ENCODE results near the gene ZSCAN21.

Gene ZSCAN21

DNA sequence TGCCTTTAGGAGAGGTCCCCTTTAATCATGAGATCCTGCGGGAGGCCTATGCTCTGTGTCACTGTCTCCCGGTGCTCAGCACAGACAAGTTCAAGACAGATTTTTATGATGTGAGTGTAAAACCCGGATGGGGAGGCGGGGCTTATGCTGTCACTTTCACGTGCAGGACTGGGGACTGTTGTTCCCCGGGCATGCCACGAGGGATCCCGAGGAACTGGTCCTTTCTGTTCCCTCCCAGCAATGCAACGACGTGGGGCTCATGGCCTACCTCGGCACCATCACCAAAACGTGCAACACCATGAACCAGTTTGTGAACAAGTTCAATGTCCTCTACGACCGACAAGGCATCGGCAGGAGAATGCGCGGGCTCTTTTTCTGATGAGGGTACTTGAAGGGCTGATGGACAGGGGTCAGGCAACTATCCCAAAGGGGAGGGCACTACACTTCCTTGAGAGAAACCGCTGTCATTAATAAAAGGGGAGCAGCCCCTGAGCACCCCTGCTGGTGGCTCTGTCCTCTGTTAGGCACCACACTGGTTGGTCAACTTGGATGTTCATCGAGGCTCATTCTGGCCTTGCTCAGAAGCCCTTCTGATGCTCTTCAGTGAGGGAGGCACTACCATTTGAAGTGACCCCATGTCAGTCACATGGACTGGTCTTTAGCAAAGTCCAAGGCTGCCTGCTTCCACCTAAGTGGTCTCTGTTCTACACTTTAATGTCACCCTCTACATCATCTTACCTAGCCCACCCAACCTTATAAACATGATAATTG, 42.0 kb downstream of the ZSCAN21 start:
- Histone ChIP-seq H3K9ac (ENCODE audit: low read depth, low read length) (no peak overlapping the region), H3K4me1 (ENCODE audit: control insufficient read depth, insufficient read depth, low read length) (peaks cover 3% of the 10 kb centered on the region), H3K9me3 (ENCODE audit: control insufficient read depth, insufficient read depth, low read length) (no peaks in the 10 kb centered on the region), H3K27me3 (ENCODE audit: control insufficient read depth, insufficient read depth, low read length) (no peaks in the 10 kb centered on the region), H3K36me3 (ENCODE audit: control insufficient read depth, insufficient read depth, low read length) (peaks cover 55% of the 10 kb centered on the region), H3K4me3 (ENCODE audit: low read depth, low read length) (no peak overlapping the region)

DNA sequence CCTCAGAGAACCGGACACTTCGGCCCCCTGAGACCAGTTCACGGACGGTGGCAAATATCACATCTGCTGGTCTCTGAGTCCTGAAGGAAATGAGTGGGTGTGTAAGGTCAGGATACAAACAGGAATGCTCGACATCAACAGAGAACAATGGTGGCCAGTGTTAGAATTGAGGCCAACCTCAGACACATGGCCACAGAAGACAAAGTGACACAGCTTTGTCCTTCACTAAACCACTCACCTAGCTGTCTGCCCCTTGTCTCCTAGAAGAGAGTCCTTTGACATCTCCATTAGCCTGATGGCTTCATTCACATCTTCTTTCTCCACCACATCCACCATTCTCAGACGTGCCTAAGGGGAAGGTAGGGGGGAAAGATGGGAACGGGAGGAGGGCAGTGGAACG, 43.5 kb downstream of the ZSCAN21 start:
- Histone ChIP-seq H3K9ac (ENCODE audit: low read depth, low read length) (no peak overlapping the region), H3K36me3 (ENCODE audit: control insufficient read depth, insufficient read depth, low read length) (peaks cover 68% of the 10 kb centered on the region)

DNA sequence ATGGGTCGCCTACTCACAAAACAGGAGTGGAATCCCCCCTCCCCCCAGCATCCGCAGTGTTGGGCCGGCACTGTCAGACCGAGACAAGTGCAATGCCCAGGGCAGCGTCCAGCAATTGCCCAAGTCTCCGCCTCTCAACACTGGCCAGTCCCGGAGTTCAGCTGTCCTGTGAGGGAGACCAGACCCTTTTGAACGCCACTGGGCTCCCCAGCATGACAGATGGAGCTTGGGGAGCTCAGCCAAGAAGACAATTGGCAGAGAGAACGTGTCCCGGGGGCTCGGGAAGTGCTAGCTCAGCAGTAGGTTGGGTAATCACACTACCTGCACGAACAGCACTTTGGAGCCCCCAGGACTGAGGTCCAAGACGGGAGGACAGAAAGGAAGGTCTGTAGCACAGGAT, 43.9 kb downstream of the ZSCAN21 start:
- no peaks in the 10 kb centered on the region for H3K27me3 ChIP-seq (ENCODE audit: control insufficient read depth, insufficient read depth, low read length)
- no peak overlapping the region for H3K9ac ChIP-seq (ENCODE audit: low read depth, low read length)
- peaks cover 72% of the 10 kb centered on the region for H3K36me3 ChIP-seq (ENCODE audit: control insufficient read depth, insufficient read depth, low read length)
- H3K4me1 ChIP-seq (ENCODE audit: control insufficient read depth, insufficient read depth, low read length), result peaks cover 3% of the 10 kb centered on the region
- H3K4me3 ChIP-seq (ENCODE audit: low read depth, low read length), result no peak overlapping the region
- H3K9me3 ChIP-seq (ENCODE audit: control insufficient read depth, insufficient read depth, low read length), result no peaks in the 10 kb centered on the region

More for the DNA sequence above, 43.5 kb downstream of the ZSCAN21 start:
- Histone ChIP-seq H3K9me3 (ENCODE audit: control insufficient read depth, insufficient read depth, low read length) (no peaks in the 10 kb centered on the region), H3K4me1 (ENCODE audit: control insufficient read depth, insufficient read depth, low read length) (peaks cover 3% of the 10 kb centered on the region), H3K4me3 (ENCODE audit: low read depth, low read length) (no peak overlapping the region), H3K27me3 (ENCODE audit: control insufficient read depth, insufficient read depth, low read length) (no peaks in the 10 kb centered on the region)

DNA sequence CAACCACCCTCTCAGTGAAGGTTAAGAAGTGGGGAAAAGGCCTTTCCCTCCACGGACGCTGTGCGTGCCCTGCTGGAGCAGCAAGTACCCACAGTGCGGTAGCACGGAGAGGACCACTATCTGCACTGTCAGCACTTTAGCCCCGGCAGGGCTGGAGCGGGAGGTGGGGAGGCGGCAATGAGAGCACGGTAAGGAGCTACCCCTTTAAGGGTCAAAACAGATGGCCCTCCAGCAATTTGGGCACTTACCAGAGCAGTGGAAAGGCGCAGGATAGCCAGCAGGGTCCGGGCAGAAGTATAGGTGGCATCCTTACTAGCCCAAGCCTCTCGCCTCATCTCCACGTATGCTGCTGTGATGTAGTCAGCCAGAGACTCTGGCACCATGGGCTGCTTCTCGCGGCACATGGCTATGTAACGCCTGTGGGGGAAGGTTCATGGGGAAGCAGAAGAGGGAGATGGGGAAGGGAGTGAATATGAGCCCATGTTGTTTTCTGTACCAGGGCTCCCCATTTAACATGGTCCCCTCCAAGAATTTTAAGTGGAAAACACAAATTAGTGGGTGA, 44.4 kb downstream of the ZSCAN21 start:
- peaks cover 77% of the 10 kb centered on the region for H3K36me3 ChIP-seq (ENCODE audit: control insufficient read depth, insufficient read depth, low read length)
- H3K9ac ChIP-seq (ENCODE audit: low read depth, low read length), result no peak overlapping the region
- no peak overlapping the region for H3K4me3 ChIP-seq (ENCODE audit: low read depth, low read length)
- H3K27me3 ChIP-seq (ENCODE audit: control insufficient read depth, insufficient read depth, low read length), result no peaks in the 10 kb centered on the region
- no peaks in the 10 kb centered on the region for H3K9me3 ChIP-seq (ENCODE audit: control insufficient read depth, insufficient read depth, low read length)
- peaks cover 3% of the 10 kb centered on the region for H3K4me1 ChIP-seq (ENCODE audit: control insufficient read depth, insufficient read depth, low read length)

DNA sequence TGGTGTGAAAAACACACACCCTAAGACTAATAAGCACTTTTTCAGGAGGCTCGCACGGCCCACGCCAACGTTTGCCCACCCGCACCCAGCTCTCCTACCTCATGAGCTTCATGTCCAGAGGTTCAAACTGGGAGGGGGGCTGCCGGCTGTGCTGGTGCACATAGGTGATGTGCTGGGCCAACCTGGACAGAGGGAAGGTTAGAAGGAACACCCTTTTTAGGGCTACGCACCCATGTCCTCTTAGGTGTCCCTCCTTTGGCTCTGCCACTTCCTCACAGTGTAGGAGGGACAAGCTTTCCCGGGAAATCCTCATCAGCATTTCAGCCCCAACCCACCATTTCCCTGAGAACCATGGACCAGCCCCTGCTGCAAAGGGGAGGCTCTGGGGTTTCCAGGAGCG, 45.7 kb downstream of the ZSCAN21 start:
- H3K4me1 ChIP-seq (ENCODE audit: control insufficient read depth, insufficient read depth, low read length), result no peaks in the 10 kb centered on the region

DNA sequence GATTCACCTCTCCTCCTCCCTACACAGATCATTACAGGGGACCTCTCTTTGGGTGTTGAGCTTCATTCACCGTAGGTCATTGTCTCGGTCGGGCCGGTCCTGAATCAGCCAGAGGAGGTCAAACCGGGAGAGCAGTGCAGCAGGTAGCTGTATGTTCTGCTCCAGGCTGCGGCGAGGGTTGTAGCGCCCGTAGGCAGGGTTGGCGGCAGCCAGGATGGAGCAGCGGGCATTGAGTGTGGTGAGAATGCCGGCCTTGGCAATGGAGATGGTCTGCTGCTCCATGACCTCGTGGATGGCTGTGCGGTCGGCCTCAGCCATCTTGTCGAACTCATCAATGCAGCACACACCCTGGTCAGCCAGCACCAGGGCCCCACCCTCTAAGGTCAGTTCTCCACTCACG, 46.1 kb downstream of the ZSCAN21 start:
- Histone ChIP-seq H3K4me3 (ENCODE audit: low read depth, low read length) (no peak overlapping the region), H3K4me1 (ENCODE audit: control insufficient read depth, insufficient read depth, low read length) (no peaks in the 10 kb centered on the region), H3K36me3 (ENCODE audit: control insufficient read depth, insufficient read depth, low read length) (peaks cover 83% of the 10 kb centered on the region), H3K9me3 (ENCODE audit: control insufficient read depth, insufficient read depth, low read length) (no peaks in the 10 kb centered on the region), H3K9ac (ENCODE audit: low read depth, low read length) (no peak overlapping the region), H3K27me3 (ENCODE audit: control insufficient read depth, insufficient read depth, low read length) (no peaks in the 10 kb centered on the region)

More for the DNA sequence above, 45.7 kb downstream of the ZSCAN21 start:
- Histone ChIP-seq H3K9me3 (ENCODE audit: control insufficient read depth, insufficient read depth, low read length) (no peaks in the 10 kb centered on the region), H3K9ac (ENCODE audit: low read depth, low read length) (no peak overlapping the region), H3K4me3 (ENCODE audit: low read depth, low read length) (no peak overlapping the region), H3K27me3 (ENCODE audit: control insufficient read depth, insufficient read depth, low read length) (no peaks in the 10 kb centered on the region), H3K36me3 (ENCODE audit: control insufficient read depth, insufficient read depth, low read length) (peaks cover 87% of the 10 kb centered on the region)

DNA sequence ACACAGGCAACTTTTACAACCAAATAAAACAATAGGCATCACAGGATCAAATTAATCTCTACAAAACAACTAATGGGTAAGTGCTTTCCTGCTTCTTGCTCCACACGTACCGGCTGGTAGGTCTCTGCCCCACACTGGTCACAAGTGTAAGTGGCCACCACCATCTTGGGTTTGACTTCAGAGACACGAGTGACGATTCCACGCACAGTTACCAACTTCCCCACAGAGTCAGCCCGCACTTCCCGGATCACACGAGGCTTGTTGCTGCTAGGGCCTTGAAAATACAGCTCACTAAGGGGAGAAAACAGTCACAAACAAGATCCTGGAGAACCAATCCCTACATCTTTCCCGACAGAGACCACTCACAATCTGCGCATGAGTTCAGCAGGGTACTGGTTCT, 49.3 kb downstream of the ZSCAN21 start:
- Histone ChIP-seq H3K4me1 (ENCODE audit: control insufficient read depth, insufficient read depth, low read length) (no peaks in the 10 kb centered on the region), H3K9ac (ENCODE audit: low read depth, low read length) (no peak overlapping the region)

DNA sequence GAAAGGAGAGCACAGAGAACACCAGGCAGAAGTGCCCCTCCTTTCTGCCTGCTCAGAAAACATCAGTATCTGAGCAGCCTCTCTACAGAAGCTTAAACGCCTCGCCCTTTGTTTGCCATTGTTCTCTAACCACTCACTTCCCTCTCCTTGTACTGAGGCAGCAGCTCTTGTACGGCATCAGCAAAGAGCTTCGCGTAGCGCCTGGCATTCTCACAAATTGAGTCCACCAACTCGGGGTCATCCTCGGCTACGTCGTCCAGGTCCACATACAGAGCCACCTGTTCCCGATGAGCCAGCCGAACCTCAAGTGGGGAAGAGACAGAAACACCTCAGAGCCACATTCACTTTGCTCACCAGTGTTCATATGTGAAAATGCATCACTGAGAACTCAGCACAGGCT, 49.9 kb downstream of the ZSCAN21 start:
- Histone ChIP-seq H3K9me3 (ENCODE audit: control insufficient read depth, insufficient read depth, low read length) (no peaks in the 10 kb centered on the region), H3K4me3 (ENCODE audit: low read depth, low read length) (peak overlapping the region; percentile 94), H3K36me3 (ENCODE audit: control insufficient read depth, insufficient read depth, low read length) (peaks cover 60% of the 10 kb centered on the region), H3K27me3 (ENCODE audit: control insufficient read depth, insufficient read depth, low read length) (no peaks in the 10 kb centered on the region), H3K4me1 (ENCODE audit: control insufficient read depth, insufficient read depth, low read length) (no peaks in the 10 kb centered on the region), H3K9ac (ENCODE audit: low read depth, low read length) (peak overlapping the region; percentile 99)

More for the DNA sequence above, 49.3 kb downstream of the ZSCAN21 start:
- peaks cover 61% of the 10 kb centered on the region for H3K36me3 ChIP-seq (ENCODE audit: control insufficient read depth, insufficient read depth, low read length)
- H3K4me3 ChIP-seq (ENCODE audit: low read depth, low read length), result no peak overlapping the region
- no peaks in the 10 kb centered on the region for H3K27me3 ChIP-seq (ENCODE audit: control insufficient read depth, insufficient read depth, low read length)
- no peaks in the 10 kb centered on the region for H3K9me3 ChIP-seq (ENCODE audit: control insufficient read depth, insufficient read depth, low read length)

DNA sequence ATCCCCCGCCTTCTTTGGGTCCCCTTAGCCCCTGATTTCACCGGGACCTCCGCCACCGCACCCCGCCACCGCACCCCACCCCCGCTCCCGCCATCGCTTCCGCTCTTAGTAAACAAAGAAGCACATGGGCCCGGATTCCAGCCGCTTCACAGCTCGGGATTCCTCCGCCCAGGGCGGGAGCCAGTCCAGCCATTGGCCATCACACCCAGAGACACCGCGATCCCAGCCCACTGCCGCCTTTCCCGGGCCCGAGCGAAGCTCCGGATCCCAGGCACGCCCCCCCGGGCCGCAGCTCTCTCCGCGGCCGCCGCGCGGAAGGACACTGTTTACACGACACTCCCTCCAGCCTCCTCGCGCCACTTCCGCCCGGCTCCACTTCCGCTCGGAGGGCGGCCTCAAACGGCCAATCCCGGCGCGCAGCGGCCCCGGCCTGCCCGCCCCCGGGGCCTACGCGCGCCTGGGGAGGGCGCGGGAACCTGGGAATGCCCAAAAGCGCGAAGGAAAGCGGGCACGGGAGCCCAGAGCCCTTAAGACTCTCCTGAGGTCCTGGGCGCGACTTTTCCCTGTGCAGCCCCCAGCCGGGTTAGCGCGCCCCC, 50.9 kb downstream of the ZSCAN21 start:
- Histone ChIP-seq H3K36me3 (ENCODE audit: control insufficient read depth, insufficient read depth, low read length) (peaks cover 54% of the 10 kb centered on the region), H3K9me3 (ENCODE audit: control insufficient read depth, insufficient read depth, low read length) (no peaks in the 10 kb centered on the region), H3K27me3 (ENCODE audit: control insufficient read depth, insufficient read depth, low read length) (no peaks in the 10 kb centered on the region), H3K4me1 (ENCODE audit: control insufficient read depth, insufficient read depth, low read length) (no peaks in the 10 kb centered on the region), H3K9ac (ENCODE audit: low read depth, low read length) (peak overlapping the region; percentile 99), H3K4me3 (ENCODE audit: low read depth, low read length) (peak overlapping the region; percentile 94)

DNA sequence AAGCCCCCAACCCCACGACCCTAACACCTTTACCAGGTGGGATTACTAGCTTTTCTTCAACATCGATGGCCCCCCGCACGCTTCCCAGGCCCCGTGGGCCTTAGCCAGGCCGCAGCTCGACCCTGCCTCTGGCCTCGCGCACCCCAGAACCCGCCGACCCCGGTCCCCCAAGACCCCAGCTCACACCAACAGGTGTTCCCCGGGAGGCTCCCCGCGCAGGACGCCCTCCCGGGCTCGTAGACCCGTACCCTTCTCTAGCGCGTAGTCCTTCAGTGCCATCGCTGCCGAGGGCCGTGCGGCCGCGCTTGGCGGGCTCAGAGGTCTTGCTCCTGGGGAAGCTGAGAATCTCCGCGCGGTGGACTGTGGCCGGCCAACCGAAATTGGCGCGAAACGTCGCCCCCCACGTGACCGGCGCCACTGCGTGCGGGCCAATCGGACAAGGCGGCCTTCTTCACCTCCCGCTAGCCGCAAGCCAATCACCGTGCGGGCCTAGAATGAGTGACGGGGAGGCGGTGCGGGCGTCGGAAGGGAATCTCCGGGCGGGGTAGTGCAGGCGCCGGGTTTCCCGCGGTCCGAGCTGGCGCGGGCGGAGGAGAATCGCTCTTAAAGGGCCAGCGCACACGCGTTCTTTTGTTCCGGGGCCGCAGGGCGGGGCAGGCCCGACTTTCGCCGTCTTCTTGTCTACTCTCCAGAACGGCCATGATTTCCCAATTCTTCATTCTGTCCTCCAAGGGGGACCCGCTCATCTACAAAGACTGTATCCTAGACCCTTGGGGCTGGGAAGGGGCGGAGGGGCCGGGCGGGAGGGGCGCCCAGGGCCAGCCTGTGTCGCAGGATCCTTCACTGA, 51.7 kb downstream of the ZSCAN21 start, which contains the start of the genes AP4M1 and MCM7:
Gene AP4M1, plus strand, starts transcription at position 628 of the 847 bp plus-strand sequence. Its CDS starts 72 bp downstream, at position 700.
Gene MCM7, minus strand, starts transcription at position 382 of the 847 bp plus-strand sequence. Its CDS starts 103 bp downstream, at position 279.
- no peaks in the 10 kb centered on the region for H3K27me3 ChIP-seq (ENCODE audit: control insufficient read depth, insufficient read depth, low read length)
- H3K4me1 ChIP-seq (ENCODE audit: control insufficient read depth, insufficient read depth, low read length), result no peaks in the 10 kb centered on the region
- peak within 1 kb of the TSS; percentile 94 for H3K4me3 ChIP-seq (ENCODE audit: low read depth, low read length)
- peaks cover 50% of the 10 kb centered on the region for H3K36me3 ChIP-seq (ENCODE audit: control insufficient read depth, insufficient read depth, low read length)
- no peaks in the 10 kb centered on the region for H3K9me3 ChIP-seq (ENCODE audit: control insufficient read depth, insufficient read depth, low read length)
- H3K9ac ChIP-seq (ENCODE audit: low read depth, low read length), result peak within 1 kb of the TSS; percentile 99

Measured in iPS-15b (cell line).